Measurements from ENCODE around the gene ZNF496. TPM values are rescaled to one million over a fixed set of nuclear protein-coding genes. Genes with fewer than 3 reads are reported as not detected.
A peak's percentile ranks its signal among the peaks of the same experiment; 100 is the strongest.

ZNF496 gene
- total RNA-seq, 4 donors from 2014 or later = 23.7 to 34.3 (median 33.3) TPM

DNA sequence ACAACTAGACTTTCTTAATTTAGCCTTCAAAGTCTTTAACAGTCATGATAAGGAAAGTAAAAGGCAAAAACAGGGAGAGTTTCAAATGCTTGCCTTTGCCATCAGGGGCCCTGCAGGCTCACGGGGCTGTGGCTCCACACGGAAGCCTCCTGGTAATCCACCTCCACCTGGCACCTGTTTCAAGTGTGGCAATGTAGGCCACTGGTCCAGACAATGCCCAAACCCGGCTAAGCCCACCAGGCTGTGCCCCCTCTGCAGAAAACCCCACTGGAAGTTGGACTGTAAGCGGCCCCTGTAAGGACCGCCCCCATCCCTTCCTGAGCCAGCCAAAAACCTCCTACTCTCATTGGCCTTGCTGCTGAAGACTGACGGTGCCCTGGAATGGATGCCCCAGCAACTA lies 43.3 kb downstream of the ZNF496 start:
- 93% methylated on average over 6 of the region's 6 CpGs for WGBS
- intact Hi-C loops (cut with DNase I) = no loop called here

DNA sequence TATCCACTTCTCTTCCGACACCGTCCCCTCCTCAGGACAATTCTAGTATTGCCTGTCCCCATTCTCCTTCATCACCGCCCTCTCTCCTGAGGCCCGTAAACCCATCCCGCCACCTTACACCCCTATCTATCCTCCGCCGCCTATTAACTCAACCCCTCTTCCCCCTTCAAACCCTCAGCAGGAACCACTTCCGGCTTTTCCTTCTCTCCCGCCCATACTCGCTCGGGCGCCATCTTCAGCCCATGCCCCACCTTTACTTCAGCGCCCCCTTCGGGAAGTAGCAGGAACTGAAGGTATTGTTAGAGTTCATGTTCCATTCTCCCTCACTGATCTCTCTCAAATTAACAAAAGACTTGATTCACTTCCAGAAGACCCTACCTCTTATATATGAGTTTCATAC lies 44.2 kb downstream of the ZNF496 start:
- intact Hi-C loops (cut with DNase I) = no loop called here
- Histone ChIP-seq H3K9me3 (peaks cover 0 to 7% (median 0%) of the 10 kb centered on the region in 4 donors), H3K36me3 (no peaks in the 10 kb centered on the region), H3K27ac (replicated peaks in 1 of 4) (no peak overlapping the region), H3K4me1 (no peaks in the 10 kb centered on the region), H3K27me3 (peaks cover 0 to 9% (median 0%) of the 10 kb centered on the region in 4 donors), H3K4me3 (no peak overlapping the region)
- peak; percentile 34 for DNase-seq (ENCODE audit: extremely low spot score)
- TF ChIP-seq EP300 (IDR thresholded peaks at IDR 0.05) (no peak), POLR2AphosphoS5 (IDR thresholded peaks at IDR 0.05) (no peak)
- TF ChIP-seq, protein P1, sequence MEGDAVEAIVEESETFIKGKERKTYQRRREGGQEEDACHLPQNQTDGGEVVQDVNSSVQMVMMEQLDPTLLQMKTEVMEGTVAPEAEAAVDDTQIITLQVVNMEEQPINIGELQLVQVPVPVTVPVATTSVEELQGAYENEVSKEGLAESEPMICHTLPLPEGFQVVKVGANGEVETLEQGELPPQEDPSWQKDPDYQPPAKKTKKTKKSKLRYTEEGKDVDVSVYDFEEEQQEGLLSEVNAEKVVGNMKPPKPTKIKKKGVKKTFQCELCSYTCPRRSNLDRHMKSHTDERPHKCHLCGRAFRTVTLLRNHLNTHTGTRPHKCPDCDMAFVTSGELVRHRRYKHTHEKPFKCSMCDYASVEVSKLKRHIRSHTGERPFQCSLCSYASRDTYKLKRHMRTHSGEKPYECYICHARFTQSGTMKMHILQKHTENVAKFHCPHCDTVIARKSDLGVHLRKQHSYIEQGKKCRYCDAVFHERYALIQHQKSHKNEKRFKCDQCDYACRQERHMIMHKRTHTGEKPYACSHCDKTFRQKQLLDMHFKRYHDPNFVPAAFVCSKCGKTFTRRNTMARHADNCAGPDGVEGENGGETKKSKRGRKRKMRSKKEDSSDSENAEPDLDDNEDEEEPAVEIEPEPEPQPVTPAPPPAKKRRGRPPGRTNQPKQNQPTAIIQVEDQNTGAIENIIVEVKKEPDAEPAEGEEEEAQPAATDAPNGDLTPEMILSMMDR (IDR thresholded peaks at IDR 0.05) = no peak
- 89% methylated on average over 14 of the region's 14 CpGs for WGBS

More for the DNA sequence above, 43.3 kb downstream of the ZNF496 start:
- Histone ChIP-seq H3K27ac (replicated peaks in 1 of 4) (no peak overlapping the region), H3K27me3 (peaks cover 0 to 17% (median 0%) of the 10 kb centered on the region in 4 donors), H3K4me1 (no peaks in the 10 kb centered on the region), H3K9me3 (peaks cover 0 to 7% (median 0%) of the 10 kb centered on the region in 4 donors), H3K36me3 (no peaks in the 10 kb centered on the region), H3K4me3 (no peak overlapping the region)
- peak; percentile 31 for DNase-seq (ENCODE audit: extremely low spot score)
- TF ChIP-seq POLR2A (IDR thresholded peaks at IDR 0.05; ENCODE audit: low read depth) (no peak), EP300 (IDR thresholded peaks at IDR 0.05) (no peak), POLR2AphosphoS5 (IDR thresholded peaks at IDR 0.05) (no peak)
- TF ChIP-seq, protein P1 (IDR thresholded peaks at IDR 0.05) = no peak

DNA sequence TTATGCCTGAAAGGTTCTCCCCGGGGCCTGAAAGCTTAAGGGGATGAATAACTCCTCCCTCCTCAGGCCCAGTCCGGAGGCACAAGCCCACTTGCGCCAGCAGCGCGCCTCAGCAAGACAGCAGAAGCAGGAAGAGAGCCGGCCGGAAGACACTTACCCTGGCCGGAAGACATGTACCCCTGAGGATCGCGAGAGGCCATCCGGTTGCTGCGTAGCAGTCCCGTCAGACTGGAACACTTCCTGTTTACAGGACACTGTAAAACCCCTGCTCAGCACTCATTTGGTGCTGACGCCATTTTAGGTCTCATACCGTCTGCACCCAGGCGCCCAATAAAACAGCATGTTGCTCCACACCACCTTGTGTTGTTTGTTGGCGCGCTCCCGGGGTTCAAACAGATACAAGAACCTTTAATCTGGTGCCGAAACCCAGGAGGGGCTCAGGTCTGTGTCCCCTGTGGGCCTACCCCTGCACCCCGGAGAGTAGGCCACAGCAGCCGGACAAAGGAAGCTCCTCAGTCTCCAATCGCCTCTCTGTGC lies 45.5 kb downstream of the ZNF496 start:
- TF ChIP-seq, protein P1 (IDR thresholded peaks at IDR 0.05) = no peak
- TF ChIP-seq POLR2A (IDR thresholded peaks at IDR 0.05; ENCODE audit: low read depth) (no peak), POLR2AphosphoS5 (IDR thresholded peaks at IDR 0.05) (no peak), EP300 (IDR thresholded peaks at IDR 0.05) (no peak)
- Histone ChIP-seq H3K4me1 (no peaks in the 10 kb centered on the region), H3K36me3 (no peaks in the 10 kb centered on the region), H3K27ac (replicated peaks in 1 of 4) (no peak overlapping the region), H3K9me3 (peaks cover 0 to 7% (median 0%) of the 10 kb centered on the region in 4 donors), H3K27me3 (no peaks in the 10 kb centered on the region), H3K4me3 (no peak overlapping the region)
- intact Hi-C loops (cut with DNase I) = no loop called here
- peak; percentile 47 for DNase-seq (ENCODE audit: extremely low spot score)
- 90% methylated on average over 21 of the region's 23 CpGs for WGBS

DNA sequence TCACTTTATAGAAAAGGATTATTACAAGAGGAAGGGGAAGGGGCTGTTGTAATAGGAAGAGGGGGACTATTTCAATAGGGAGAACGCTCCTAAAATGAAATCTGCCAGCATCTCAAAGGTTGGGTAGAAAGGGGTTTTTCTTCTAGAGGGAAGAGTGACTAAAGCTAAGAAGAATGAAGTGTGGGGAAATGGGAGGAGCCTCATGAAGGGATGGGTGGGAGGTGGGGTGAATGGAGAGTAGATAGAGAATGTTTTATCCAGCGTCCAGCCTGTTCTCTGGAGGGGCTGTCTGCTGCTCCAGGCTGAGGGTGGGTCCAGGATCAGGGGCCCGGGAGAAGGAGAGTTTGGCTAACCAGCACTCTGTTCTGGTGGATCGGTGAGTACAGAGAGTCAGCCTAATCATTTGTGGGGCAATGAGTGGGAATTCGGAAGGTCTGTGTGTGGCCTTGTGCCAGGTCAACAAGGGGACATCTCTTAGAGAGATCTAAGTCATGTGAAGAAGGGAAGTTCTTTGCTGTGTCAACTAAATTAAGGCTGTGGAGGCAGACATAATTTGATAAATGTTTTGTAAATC lies 50.6 kb downstream of the ZNF496 start:
- TF ChIP-seq POLR2AphosphoS5 (IDR thresholded peaks at IDR 0.05) = no peak
- TF ChIP-seq POLR2A (IDR thresholded peaks at IDR 0.05; ENCODE audit: low read depth) = no peak
- TF ChIP-seq EP300 (IDR thresholded peaks at IDR 0.05) = no peak
- TF ChIP-seq, protein P1 (IDR thresholded peaks at IDR 0.05) = no peak
- DNase-seq (ENCODE audit: extremely low spot score) = peak; percentile 78
- Histone ChIP-seq H3K27ac (replicated peaks in 1 of 4) (no peak overlapping the region), H3K9me3 (no peaks in the 10 kb centered on the region), H3K4me3 (no peak overlapping the region), H3K36me3 (no peaks in the 10 kb centered on the region), H3K4me1 (no peaks in the 10 kb centered on the region), H3K27me3 (no peaks in the 10 kb centered on the region)
- intact Hi-C loops (cut with DNase I) = no loop called here
- whole genome bisulfite sequencing = 68% methylated on average over 5 of the region's 5 CpGs

All from esophagus muscularis mucosa (tissue), 4 donors.